ENCODE results near the gene MPND.
A peak's percentile ranks its signal among the peaks of the same experiment; 100 is the strongest.

MPND gene, protein sequence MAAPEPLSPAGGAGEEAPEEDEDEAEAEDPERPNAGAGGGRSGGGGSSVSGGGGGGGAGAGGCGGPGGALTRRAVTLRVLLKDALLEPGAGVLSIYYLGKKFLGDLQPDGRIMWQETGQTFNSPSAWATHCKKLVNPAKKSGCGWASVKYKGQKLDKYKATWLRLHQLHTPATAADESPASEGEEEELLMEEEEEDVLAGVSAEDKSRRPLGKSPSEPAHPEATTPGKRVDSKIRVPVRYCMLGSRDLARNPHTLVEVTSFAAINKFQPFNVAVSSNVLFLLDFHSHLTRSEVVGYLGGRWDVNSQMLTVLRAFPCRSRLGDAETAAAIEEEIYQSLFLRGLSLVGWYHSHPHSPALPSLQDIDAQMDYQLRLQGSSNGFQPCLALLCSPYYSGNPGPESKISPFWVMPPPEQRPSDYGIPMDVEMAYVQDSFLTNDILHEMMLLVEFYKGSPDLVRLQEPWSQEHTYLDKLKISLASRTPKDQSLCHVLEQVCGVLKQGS

DNA sequence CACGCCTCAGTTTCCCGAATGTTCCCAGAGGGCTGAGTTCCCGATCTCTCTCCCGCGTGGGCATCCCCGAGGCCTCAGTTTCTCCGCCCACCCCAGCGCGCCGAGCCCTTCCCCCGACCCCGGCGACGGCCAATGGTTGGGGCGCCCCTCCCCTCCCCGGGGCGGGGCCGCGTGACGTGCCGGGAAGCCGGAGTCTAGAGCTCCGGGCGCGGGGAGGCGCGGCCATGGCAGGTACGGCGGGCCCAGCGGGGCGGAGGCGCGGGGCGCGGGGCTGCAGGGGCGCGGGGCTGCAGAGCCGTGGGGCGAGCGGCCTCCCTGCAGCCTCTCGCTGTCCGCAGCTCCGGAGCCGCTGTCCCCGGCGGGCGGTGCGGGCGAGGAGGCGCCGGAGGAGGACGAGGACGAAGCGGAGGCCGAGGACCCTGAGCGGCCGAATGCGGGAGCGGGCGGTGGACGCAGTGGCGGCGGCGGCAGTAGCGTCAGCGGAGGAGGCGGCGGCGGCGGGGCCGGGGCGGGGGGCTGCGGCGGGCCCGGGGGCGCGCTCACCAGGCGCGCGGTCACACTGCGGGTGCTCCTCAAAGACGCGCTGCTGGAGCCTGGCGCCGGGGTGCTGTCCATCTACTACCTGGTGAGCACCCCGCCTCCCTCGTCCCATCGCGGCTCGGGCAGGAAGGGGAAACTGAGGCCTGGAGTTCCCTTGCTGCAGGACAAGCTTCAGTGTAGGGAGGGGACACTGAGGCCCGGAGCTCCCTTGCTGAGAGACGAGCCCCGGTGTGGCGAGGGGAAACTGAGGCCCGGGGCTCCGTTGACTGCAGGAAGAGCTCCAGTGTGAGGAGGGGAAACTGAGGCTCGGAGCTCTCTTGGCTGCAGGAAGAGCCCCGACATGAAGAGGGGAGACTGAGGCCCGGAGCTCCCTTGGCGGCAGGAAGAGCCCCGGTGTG, at the start of gene MPND:
Gene MPND (plus strand): TSS at position 193 of the 938 bp plus-strand sequence. CDS start 32 bp downstream, at position 225.
- peak; percentile 84 for DNase-seq

DNA sequence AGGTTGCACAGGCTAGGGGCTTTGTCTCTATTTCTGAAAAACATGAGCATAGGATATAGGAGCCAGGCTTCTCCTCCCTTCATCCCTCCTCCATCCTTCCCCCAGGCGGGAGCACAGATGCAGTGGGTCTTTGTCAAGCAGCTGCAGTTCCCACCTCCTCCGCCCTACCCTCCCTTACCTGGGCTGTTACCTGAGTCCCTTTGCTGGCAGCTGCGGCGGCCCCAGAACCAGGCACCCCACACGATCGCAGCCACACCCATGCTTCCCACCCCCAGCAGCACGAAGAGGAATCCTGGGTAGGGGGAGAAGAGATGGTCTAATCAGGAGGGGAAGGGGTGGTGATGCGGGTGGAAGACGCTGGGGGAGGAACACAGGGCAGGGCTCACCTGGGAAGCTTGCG, 49.0 kb upstream of the MPND start:
- DNase-seq: no peak

DNA sequence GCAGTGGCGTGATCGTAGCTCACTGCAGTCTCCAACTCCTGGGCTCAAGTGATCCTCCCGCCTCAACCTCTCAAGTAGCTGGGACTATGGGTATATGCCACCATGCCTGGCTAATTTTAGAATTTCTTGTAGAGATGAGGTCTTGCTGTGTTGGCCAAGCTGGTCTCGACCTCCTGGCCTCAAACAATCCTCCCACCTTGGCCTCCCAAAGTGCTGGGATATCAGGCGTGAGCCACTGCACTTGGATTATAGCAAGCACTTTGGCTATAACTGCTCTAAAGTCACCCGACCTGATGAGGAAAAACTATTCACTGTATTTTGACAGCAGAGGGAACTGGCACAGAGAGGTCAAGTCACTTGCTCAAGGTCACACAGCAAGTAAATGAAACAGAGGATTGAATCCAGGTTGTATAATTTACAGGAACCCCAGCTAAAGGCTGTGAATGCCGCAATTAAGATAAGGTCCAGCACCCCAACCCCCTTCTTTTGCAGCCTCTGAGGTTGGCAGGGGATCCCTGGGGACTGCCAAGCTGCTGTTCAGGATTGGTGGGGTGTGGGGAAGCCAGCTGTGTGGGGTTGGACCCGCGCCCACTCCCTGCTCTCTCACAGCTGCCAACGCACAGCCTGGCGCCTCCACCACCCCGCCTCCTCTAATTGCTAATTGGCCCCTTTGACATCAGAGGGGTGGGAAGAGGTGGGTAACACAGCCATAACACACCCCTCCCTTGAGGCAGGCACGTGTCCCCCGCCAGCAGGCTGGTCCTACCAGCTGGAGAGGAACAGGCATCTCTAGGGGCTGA, 47.2 kb upstream of the MPND start:
- DNase-seq: no peak

DNA sequence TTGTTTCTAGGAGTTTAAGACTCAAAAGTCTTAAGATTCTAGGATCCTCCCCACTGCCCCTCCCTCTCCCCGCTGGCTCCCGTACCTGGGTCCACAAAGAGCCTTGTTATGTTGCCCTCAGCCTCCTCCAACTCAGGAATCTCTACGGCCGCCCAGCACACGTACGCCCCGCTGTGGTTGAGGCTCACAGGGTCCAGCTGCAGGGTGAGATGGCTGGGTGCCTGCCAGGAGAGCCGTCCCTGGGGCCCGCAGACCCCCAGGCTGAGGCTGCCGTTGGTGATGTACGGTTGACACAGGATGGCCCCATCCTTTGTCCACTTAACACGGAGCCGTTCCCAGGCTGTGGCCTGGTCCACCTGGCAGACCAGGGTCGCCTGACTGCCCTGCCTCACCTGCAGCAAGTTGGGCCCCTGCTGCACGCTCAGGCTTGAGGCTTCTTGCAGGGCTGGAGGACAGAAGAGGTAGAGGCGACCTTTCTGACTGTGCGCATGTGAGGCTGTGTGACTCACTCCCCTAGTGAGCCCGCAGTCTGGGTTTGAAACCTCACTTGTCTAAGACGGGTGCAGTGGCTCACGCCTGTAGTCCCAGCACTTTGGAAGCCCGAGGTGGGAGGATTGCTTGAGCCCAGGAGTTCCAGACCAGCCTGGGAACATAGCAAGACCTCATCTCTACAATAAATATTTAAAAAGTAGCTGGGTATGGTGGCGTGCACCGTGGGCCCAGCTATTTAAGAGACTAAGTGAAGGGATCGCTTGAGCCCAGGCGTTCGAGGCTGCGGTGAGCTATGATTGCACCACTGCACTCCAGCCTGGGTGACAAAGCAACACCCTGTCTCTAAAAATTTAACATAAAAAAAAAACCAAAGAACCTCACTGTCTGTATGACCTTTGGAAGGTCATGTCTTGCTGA, 45.2 kb upstream of the MPND start:
- no peak for DNase-seq

DNA sequence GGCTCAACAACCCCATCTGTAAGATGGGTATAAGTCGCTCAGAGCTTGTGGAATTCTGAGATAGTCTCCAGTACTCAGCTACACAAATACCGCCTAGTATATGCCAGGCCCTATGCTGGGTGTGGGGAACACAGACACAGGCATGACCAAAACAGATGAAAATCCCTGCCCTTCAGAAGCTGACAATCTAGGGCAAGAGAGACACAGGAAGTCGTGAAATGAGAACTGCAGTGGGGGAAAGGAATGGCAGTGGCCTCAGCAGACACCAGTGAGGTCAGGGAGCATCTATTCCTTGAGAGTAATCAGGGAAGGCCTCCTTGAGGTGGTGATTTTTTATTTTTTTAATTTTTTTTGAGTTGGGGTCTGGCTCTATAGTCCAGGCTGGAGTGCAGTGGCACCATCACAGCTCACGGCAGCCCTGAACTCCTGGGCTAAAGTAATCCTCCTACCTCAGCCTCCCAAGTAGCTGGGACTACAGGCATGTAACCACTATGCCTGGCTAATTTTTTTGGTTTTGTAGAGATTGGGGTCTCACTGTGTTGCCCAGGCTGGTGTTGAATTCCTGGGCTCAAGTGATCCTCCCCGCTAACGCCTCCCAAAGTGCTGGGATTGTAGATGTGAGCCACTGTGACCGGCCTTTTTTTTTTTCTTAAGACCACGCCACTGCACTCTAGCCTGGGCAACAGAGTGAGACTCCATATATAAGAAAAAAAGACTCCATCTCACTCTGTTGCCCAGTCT, 44.4 kb upstream of the MPND start:
- DNase-seq: no peak

DNA sequence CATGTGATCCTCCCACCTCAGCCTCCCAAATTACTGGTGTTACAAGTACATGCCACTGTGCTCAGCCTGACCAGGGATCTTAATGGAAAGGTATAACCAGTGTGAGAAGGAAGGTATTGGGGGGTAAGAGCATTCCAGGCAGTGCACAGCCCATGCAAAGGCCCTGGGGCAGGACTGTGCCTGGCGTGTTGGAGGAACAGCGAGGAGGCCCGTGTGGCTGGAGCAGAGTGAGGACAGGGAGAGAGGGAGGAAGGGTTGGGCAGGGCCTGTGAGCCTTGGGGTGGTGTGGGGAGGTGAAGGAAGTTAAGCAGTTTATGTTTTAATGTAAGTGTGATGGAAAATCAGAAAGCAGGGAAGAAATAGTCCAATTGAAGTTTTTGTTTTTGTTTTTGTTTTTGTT, 42.8 kb upstream of the MPND start:
- no peak for DNase-seq

DNA sequence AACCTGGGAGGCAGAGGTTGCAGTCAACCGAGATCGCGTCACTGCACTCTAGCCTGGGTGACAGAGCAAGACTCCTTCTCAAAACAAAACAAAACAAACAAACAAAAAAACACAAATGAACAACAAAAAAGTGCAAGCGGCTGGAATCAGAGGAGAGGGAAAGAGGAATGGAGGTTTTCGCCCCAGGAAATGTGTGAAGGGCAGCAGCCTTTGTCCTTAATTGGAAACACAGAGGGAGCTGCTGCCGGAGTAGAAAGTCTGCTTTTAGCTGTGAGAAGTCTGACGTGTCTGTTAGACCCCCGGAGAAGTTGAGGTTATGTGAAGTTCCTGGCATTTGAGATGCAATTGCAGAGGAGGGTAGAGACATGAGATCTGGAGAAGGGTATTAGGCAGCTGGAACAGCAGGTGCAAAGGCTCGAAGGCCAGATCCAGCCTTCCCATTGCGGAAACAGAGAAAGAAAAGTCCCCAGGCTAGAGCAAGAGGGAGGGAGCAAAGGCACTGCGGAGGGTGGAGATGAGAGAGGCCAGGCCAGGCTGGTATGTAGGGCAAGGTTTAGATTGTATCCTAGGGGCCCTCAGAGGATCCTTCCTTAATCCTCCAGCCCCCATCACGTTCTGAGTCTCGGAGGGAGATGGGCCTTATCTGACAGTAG, 41.6 kb upstream of the MPND start:
- no peak for DNase-seq

DNA sequence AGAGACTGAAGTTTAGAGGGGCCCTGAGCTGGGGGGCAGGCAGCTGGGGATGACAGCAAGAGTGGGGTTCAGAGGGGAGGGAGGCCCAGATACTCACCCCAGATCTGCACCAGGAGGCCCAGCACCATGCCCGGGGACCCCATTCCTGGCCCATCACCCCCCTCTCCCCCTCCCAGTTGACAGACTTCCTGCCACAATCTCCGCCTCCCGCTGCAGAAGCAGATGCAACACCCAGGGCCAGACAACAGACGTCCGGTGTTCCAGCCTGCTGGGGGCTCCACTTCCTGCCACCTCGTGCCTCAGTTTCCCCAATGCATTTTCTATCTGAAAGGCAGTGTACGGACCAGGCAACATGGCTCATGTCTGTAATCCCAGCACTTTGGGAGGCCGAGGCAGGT, 41.1 kb upstream of the MPND start, which contains the start of gene TMIGD2:
Gene TMIGD2 (minus strand): TSS at position 147 of the 398 bp plus-strand sequence. CDS start 4 bp downstream, at position 143.
- no peak for DNase-seq

DNA sequence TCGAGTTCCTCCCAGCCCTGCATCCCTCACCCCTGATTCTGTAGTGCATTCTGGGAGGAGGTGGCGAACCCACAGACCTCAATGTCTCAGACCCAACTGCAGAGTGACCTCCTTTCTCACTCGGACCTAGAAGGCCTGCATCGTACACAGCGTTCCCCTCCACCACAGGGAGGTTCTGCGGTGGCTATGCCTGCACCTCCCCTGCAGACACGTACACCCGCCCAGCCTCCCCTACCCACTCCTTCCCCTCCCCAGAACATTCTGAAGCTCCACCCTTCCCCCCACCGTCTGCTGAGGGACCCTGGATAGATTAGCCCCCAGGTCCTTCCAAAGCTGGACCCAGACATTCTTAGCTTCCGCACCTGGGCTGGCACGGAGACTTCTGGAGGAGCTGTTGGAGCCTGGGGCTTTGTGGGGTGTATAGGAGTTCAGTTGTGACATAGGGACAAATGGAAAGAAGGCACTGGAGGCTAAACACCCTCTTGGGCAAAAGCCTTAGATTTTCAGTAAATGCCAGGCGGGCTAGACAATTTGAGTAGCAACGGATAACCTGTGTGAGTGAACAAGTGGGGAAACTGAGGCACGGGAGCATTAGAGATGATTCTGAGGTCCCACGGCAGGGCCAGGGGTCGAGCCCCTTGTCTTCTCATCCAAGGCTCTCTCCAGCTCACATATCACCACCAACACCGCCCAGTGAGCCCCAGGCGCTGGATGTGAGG, 39.4 kb upstream of the MPND start:
- no peak for DNase-seq

DNA sequence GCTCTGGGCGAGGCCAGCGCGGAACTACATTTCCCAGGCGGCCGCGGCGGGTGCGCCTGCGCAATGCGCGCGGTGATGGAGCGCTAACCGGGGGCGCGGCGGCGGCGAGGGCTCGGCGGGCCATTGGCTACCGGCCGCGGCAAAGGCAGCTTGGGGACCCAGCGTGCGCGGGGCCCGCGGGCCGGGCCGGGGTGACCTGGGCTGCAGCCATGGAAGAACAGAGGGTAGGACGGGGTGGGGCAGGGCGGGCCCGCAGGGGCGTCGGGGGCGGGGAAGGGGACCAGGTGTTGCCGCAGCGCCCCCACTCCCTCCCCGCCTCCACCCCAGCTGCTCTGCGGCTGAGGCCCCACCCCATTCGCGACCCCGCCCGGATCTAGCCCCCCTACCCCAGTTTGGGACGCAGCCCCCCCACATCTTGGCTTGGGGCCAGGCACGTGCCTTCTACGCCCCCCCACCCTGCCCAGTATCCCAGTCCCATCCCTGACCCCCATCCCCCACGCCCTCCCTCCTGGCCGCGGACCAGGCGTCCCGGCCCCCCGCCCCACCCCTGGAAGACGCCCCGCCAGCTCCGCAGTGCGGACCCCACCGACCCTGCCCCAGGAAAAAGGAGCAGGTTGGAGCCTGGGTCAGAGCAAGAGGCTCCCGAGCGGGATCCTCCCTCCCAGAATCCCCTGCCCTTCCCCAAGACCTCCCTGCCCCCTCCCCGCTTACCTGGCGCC, 38.7 kb upstream of the MPND start, which contains the start of gene FSD1:
Gene FSD1 (plus strand): TSS at position 61 of the 719 bp plus-strand sequence. CDS start 149 bp downstream, at position 210.
- peak; percentile 54 for DNase-seq

DNA sequence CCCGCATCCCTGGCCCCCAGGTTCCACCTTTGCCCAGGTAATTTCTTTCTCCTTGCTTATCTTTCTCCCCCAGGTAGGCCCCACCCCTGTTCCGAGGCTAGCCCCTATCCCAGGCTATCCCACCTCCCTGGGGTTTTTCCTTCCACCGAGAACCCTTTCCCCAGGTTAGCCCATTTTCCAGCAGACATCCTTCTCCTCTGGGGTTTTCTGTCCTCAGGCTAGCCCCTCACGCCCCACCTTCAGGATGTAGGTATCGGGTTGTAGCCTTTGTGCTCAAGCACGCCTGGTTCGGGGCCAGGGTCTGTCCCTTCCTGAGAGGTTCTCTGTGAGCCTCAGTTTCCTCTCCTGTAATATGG, 38.1 kb upstream of the MPND start:
- no peak for DNase-seq

DNA sequence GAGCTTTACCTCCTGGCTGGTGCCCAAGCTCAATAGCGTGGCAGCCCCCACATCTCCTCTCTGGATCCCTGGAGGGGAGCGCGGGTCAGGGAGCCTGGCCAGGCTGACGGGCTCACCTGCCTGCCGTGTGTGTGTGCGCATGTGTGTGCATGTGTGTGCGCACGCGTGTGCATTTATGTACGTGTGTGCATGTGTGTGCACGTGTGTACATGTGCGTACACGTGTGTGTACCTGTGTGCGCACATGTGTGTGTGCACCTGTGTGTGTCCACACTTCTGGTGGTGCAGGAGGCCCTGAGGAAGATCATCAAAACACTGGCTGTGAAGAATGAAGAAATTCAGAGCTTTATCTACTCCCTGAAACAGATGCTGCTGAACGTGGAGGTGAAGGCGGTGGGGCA, 37.7 kb upstream of the MPND start:
- DNase-seq: no peak

DNA sequence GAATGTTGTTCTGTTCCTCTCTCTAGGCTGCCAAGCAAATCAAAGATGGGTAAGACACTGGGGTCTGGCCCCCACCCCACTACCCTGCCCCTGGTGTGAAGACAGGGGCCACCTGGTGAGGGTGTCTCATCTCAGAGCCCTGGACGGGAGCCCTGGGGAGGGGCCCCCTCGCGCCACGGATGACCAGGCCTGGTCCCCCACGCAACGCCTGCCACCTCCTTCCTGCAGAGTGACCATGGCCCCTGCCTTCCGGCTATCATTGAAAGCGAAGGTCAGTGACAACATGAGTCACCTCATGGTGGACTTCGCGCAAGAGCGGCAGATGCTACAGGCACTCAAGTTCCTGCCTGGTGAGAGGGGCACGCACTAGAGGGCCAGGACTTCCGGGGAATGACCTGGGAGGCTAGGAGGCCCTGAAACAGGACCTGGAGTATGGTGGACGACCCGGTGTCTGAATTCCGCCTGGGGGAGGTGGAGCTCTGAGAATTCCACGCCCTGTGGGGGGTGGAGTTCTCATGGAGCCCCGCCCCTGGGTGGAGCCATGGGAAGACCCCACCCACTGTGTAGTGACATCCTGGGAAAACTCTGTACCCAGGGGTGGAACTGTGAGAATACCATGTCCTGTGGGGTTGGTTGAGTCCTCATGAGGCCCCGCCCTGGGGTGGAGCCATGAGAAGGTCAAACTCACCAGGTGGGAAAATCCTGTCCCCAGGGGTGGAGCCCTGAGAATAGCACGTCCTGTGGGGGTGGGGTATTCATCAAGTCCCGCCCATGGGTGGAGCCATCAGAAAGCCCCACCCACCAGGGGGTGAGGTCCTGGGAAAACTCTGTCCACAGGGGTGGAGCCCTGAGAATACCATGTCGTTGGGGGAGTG, 32.9 kb upstream of the MPND start:
- no peak for DNase-seq

DNA sequence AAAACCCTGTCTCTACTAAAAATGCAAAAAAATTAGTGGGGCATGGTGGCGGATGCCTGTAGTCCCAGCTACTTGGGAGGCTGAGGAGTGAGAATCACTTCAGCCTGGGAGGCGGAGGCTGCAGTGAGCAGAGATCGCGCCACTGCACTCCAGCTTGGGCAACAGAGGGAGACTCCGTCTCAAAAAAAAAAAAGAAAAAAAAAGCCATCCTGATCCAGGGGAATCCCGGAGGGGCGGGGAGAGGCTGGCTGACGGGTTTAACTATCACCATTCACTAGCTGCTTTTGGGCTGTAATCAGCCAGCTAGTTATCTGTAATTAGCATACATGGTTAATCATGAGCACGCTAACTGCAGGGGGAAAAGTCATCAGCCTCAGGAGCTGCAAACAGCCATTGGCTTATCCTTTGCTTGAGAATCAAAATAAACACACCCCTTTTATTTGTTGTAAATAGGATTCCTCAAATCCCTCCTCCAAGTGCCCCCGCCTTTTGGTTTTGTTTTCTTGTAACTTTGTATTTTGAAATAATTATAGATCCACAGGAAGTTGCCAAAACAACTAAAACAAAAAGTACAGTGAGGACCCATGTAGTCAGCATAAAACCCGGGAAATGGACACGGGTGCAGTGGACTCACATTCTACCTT, 29.4 kb upstream of the MPND start:
- no peak for DNase-seq

DNA sequence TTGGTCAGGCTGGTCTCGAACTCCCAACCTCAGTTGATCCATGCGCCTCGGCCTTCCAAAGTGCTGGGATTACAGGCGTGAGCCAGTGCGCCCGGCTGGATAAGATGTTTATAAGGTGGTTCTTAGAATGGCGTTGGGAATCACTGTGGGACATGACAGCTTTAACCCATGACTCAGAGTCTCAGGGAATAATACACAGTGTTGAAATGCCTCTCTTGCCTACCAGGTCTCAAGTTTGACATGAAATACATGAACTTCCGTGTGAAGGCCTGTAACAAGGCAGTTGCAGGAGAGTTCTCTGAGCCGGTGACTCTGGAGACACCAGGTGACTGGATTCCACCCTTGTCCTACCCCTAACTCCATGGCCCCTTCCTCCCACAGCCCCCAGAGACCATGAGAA, 26.4 kb upstream of the MPND start:
- DNase-seq: no peak

DNA sequence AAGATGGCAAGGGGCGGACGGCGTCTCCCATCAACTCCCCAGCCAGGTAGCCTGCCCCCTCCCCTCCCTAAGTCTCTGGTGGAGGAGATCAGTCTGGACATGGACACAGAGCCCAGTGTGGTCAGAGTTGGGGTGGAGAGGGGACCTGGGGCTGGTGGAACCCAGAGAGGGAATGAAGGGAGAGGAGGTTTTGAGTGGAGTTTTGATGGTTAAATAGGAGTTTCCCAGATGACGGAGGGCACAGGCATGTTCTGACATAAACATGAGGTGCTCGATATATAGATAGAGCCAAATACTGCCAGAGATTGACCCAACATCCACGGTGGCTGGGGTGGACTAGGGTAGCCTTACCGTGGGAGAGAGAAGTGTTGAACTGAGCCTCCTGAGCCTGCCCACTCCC, 24.9 kb upstream of the MPND start:
- no peak for DNase-seq

DNA sequence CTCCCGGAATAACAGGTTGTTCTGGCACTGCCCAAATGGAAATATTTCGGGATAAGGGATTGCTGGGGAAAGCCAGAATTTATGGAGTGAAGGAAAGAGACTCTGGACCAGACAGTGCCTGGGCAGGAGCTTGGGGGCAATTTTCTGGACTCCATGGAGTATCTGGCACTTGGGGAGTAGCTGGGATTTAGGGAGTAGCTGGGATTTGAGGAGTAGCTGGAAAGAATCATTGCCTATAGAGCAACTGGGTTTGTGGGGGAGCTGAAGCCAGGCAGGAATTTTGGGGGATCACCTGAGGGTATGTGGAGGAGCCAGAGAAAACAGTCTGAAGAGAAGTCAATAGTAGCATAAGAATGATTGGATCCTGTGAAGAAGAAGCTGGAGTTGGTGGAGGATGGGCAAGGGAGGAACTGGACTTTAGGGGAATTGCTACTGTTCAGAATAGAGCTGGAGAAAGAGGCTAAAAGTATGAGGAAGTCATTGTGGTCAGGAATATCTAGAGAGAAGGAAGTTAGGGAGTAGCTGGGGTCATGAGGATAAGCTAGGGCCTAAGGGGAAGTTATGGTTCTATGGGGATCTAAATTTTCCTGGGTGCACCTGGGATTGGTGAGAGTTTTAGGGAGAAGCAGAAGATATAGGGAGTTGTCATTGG, 24.2 kb upstream of the MPND start:
- no peak for DNase-seq
